ENCODE measurements around the gene UNC93B1.

The UNC93B1 gene

GRCh38 chr11:68020575-68020974 lies 16.7 kb upstream of the UNC93B1 start:
- no peak for DNase-seq

GRCh38 chr11:68019486-68019885 lies 15.6 kb upstream of the UNC93B1 start:
- no peak for DNase-seq

DNA sequence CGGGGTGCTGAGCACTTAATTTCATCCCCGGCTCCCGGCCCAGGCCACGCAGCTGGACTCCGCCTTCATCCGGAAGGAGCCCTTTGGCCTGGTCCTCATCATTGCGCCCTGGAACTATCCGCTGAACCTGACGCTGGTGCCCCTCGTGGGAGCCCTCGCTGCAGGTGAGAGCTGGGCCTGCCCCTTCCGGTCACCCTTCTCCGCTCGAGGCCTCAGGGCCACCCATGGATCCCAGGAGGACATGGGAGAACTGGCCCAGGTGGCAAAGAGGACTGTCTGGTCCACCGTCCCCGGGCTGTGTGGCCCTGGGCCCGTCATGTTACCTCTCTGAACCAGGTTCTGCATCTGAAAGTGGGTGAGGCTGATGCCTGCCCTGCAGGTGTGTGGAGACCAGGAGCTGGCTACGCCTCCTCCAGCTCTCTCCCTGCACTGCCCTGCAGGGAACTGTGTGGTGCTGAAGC lies 14.9 kb upstream of the UNC93B1 start:
- DNase-seq = no peak

DNA sequence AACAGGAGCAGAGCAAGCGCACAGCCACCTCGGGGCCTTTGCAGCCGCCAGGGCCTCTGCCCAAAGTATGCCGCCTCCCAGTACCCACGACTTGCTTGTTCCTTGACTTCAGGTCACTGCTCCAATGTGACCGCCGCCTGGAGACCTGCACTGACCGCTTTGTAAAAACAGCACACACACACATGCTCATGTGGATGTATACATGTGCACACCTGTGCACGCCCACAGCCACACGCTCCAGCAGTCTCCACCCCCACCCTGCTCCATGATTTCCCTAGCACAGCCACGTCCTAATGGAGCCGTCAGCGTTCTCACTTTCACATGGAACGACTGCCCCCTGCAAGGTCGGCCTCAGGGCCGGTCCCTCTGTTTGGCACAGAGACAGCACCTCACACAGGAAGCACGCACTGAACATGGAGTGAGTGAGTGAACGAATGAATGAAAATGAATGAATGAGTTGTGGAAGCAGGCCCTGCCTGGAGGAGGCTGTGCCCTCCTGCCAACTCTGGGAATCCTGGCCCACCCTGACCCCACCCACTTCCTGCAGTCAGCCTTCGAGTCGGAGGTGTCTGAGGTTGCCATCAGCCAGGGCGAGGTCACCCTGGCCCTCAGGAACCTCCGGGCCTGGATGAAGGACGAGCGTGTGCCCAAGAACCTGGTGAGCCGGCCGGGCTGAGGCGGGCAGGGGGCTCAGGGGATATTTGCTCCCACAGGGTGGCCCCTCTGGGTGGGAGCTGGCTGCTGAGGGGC lies 14.3 kb upstream of the UNC93B1 start:
- no peak for DNase-seq

DNA sequence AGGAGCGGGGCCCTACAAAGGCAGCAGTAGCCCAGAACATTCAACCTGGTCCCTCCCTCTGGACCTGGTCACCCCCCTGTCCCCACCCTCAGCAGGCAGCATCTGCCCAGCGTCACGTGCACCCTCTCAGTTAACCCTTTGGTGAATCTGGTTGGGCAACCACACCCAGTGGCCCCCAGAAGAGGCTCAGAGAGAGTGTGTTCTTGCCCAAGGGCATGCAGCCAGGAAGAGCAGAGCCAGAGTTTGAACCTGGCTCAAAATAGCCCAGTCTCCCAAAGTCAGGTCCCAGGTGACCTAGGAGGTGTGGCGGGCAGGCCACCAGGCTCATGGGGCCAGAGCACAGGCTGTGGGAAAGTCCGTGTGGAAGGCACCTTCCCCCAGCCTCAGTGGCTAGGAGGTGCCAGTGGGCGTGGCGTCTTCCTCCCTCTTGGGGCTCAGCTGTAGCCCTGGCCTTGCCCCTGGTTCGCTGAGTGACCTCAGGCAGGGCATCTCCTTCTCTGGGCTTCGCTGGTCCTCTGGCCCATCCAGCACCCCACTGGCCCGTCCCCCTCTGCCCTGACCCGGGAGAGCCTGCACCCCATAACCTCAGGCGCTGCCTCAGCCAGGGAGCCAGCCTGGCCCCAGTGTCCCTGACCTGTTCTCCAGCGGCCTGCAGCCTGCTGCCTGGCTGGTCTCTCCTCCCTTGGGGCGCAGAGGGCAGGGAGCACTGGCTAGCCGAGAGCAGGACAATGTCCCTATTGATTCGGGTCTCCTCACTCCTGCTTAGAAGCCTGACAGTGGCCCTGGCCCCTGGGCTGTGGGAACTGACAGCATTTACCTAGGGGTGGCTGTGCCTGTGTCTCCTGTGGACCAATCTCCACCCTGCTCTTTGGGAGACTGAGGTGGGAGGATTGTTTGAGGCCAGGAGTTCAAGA lies 13.3 kb upstream of the UNC93B1 start:
- no peak for DNase-seq

- DNase-seq = no peak
Measured at GRCh38 chr11:68016161-68016903, 12.4 kb upstream of the UNC93B1 start.

DNA sequence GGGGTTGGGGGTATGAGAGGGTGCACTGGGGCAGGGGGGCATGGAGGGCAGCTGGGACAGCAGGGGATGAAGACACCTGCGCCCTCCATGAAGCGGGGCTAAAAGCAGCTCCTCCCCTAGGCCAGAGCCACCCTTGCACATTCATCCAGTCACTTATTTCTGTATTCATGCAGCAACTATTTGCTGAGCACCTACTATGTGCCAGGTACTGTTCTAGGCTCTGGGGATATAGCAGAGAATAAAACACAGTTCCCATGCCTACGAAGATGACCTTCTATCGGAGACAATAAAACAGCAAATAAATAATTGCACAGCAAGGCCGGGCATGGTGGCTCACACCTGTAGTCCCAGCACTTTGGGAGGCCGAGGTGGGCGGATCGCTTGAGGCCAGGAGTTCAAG lies 11.6 kb upstream of the UNC93B1 start:
- DNase-seq = no peak

DNA sequence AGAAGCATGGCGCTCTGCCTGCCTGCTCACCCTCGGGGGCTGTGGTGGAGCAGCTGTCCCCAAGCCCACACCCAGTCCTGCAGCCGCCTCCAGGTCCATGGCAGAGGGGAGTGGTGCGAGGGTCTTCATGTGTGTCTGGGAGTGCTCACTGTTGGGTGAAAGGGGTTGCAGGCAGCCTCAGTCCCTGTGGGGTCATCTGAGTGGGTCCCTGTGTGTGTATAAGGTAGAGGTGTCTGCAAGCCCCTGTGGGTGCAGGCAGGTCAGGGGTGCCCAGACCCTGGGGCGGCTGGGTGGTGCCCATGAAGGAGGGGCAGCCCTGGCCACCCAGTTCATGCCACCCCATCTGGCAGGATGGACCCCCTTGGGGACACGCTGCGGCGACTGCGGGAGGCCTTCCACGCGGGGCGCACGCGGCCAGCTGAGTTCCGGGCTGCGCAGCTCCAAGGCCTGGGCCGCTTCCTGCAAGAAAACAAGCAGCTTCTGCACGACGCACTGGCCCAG lies 11.1 kb upstream of the UNC93B1 start:
- DNase-seq = no peak

DNA sequence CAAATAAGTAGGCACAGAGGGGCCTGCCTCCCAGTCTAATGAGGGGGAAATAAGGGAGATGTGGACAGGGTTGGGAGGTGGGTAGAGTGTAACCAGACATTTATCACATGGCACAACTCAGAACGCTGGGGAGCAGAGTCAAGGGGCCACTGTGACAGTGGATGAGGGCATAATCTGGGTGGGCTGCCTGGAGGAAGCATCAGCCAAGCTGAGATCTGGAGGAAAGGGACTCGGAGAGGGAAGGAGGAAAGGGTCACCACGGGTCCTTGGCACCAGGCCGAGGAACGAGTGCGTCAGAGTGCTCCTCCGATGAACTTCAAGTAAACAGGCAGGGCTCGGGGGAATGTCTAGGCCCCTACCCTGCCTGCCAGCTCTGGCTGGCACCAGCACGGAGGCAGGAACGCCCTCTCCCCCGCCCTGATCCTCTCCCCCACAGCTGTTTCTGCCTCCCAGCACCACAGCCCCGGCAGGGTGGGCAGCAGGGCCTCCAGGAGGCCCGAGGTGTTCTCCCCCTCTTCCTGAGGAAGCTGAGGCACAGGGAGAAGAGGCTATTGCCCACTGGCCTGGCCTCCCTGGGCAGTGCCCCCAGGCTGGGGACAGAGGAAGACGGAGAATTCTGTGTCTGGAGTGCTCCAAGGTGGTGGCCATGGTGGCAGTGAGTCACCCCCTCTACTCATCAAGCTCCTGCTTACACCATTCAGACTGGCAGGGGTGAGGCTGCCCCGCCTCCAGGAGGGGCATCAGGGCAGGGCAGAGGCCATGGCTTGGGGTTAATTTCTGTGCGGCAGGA lies 10.5 kb upstream of the UNC93B1 start:
- DNase-seq = no peak

DNA sequence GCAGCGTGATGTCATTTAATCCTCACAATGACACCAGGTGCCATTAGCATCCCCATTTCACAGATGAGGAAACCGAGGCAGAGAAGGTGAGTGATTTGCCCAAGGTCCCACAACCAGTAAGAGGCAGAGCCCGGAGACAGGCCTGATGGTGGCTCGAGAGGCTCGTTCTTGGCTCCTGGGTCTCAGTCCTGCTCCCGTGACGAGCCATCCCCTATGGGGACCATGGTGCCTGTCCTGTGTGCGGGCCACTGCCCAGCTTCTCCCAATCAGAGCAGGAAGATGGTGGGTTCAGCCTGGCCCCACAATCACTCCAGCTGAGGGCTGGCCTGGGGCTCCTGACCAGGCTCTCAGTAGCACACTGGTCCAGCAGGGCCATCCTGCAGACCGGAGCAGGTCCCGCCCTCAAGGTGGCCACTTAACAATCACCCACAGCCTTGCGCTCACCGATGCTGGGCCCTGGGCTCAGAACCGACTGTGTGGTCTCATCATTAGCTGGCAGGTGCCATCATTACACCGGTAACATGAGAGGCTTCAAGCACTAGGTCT lies 9.8 kb upstream of the UNC93B1 start:
- DNase-seq = no peak

DNA sequence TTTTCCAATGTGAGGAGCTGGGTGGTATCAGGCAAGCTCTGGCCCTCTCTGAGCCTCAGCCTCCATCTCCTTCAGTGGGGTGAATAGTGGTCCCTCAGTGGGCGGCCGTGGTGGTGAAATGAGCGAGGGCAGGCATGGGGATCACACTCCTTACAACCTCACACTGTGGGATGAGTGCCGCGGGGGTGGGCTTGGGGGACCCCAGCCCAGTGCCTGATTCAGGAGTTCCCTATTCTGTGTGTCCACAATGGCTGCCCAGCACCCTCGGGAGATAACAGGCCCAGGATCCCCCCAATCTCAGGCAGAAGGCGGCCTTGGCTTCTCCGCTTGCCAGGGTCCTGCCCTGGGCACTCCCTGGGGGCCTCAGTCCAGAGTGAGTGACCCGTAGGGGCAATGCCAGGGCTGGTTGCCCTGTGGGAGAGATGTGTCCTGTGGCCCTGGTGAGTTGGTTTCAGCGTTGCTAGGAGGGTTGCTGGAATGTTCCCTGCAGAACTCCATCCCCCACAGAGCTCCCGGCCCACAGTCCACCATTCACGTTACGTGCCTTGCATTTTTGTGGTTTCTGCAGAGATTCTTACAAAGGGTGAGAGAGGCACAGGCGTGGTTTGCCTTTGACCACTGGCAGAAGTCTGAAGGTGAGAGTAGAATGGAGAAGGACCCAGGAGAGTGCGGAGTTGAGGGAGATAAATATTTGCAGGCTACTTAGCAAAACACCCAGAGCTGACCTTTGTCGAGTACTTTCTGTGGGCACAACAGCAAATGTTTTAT lies 9.1 kb upstream of the UNC93B1 start:
- no peak for DNase-seq

- no peak for DNase-seq
Measured at GRCh38 chr11:68012044-68012842, 8.3 kb upstream of the UNC93B1 start.

DNA sequence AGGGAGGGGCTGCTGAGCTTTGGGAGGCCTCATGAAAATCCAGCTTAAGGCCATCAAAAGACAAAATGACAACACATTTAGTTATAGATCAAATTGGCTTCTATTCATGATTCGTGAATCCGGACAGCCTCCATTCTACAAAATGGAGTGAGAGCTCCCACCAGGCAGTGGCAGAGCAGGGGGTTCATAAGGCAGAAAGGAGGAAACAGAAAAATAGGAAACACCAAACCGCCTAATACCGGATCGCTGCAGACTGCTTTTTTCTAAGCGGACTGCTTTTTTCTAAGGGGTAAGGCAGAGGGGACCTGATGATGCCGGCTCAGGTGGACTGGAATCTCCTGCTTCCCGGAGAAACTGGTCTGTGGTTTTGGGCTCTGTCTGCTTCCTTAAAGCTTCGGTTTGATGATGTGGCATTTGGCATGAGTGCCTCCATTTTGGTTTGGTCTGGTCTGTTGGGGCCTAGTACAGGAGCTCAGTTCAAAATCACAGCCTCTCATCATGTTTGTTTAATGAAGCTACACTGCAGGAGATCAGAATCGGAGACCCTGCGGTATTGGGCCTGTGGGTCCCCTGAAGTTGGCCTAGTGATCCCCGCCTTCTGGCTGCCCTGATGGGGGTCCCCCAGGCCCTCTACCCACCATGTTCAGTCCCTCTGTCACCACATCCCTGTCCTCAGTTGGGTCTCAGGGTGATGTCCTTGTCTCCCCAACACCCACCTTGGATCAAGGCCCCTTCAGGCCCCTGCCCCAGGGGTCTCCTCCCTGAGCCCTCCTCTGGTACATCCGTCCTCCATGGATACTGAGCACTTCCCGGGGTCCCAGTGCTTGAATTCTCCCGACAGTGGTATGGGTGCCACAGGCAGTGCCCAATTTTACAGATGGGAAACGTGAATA lies 7.4 kb upstream of the UNC93B1 start:
- no peak for DNase-seq

- no peak for DNase-seq
Measured at GRCh38 chr11:68010090-68011041, 6.5 kb upstream of the UNC93B1 start, which contains the start of gene ALDH3B1. Gene ALDH3B1, plus strand, starts transcription at chr11:68010327. Its CDS starts 4,971 bp downstream, at chr11:68015298.

DNA sequence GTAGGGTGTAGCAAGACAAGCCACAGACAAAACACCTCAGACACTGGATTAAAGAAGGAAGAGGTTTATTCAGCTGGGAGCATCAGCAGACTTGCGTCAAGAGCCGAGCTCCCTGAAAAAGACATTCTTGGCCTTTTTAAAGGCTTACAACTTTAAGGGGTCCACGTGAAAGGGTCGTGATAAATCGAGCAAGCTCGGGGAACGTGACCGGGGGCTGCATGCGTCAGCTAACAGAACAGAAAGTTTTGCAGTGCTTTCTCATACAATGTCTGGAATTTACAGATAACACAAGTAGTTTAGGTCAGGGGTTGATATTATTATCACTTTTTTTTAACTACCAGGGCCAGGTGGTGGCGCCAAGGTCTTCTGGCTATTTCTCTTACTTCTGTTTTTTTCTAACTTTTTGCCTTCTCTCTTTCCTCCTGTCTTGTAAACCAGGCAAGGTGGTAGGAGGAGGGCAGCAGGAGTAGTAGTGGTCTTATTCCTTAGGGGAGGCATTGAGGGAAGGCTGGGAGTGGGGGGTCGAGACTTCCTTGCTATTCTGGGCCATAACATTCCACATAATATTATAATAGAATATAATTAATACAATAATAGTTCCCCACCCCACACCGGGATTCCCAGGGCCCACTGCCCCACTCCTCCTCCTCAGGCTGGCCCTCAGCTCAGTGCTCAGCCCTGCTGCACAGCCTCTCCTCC lies 5.6 kb upstream of the UNC93B1 start:
- no peak for DNase-seq

DNA sequence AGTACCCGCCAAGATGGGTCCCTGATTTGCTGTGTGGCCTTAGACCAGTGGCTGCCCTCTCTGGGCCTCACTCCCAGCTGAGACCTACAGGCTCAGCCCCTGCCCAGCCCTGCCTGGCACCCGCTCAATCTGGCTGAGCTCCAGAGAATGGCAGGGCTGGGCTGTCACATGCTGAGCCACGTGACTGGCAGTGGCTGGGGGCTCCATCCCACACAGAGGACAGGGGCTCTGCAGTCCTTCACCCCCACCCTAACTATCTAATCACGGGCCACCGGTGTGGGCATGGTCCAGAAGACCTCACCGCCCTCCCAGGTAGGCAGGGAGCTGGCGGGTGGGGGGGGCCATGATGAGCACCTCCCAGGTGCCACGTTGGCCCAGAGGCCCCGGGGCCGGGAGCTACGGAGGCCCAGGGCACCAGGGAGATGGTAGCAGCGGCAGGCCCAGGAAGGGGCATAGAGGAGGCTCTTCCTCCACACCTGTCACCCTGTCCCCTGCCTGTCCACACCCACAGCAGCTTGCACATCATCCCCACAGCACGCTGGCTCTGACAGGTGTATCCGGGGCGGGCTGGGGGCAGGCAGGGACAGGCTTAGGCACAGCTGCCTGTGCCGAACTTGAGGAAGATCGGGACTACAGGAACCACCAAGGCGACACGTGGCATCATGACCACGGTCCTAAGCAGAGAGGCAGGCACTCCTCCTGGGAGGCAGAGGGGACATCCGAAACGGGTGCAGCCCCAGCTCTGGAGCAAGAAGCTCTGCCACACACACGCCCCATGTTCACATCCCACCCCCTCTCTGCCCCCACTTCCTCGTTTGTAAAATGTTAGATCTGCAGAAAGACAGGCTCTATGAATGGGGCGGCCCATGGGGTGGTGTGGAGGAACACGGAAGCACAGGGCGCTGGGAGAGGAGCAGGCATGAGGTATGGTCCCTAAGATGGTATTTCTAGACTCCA lies 4.8 kb upstream of the UNC93B1 start:
- DNase-seq = no peak

Measured in activated CD4-positive, alpha-beta T cell treated with anti-CD3 and anti-CD28 coated beads, Interleukin-2, amount 50 U/mL, for 48 hours (primary cell).